ENCODE data around the gene TAS1R2.

TAS1R2 gene

GRCh38 chr1:18795002-18795689 is 64.3 kb downstream of the TAS1R2 start:
- DNase-seq (ENCODE audit: low read depth) = no peak
- TF ChIP-seq CTCF (IDR thresholded peaks at IDR 0.05; ENCODE audit: low read length, missing control alignments) = no peak
- H3K4me3 ChIP-seq (replicated peaks; ENCODE audit: low read depth, low read length) = no peak overlapping the region

GRCh38 chr1:18794561-18794960 is 64.9 kb downstream of the TAS1R2 start:
- TF ChIP-seq CTCF (IDR thresholded peaks at IDR 0.05; ENCODE audit: low read length, missing control alignments) = no peak
- DNase-seq (ENCODE audit: low read depth) = no peak
- no peak overlapping the region for H3K4me3 ChIP-seq (replicated peaks; ENCODE audit: low read depth, low read length)

- DNase-seq (ENCODE audit: low read depth) = no peak
- no peak for TF ChIP-seq CTCF (IDR thresholded peaks at IDR 0.05; ENCODE audit: low read length, missing control alignments)
- H3K4me3 ChIP-seq (replicated peaks; ENCODE audit: low read depth, low read length) = no peak overlapping the region
Measured at GRCh38 chr1:18794051-18794450, 65.4 kb downstream of the TAS1R2 start.

GRCh38 chr1:18793164-18793563 is 66.3 kb downstream of the TAS1R2 start:
- DNase-seq (ENCODE audit: low read depth) = no peak
- TF ChIP-seq CTCF (IDR thresholded peaks at IDR 0.05; ENCODE audit: low read length, missing control alignments) = no peak

GRCh38 chr1:18792747-18793146 is 66.7 kb downstream of the TAS1R2 start:
- no peak for TF ChIP-seq CTCF (IDR thresholded peaks at IDR 0.05; ENCODE audit: low read length, missing control alignments)
- no peak overlapping the region for H3K4me3 ChIP-seq (replicated peaks; ENCODE audit: low read depth, low read length)
- no peak for DNase-seq (ENCODE audit: low read depth)

More at GRCh38 chr1:18793164-18793563, 66.3 kb downstream of the TAS1R2 start:
- no peak overlapping the region for H3K4me3 ChIP-seq (replicated peaks; ENCODE audit: low read depth, low read length)
